Parathyroid adenoma (tissue), 2 donors: ENCODE data around the gene CDH4.

Experiments
- H2AFZ ChIP-seq: fragments of 300-600 bp; sonication (generic); one replicate; pipeline ENCODE4 v1.7.0; 2017; ENCODE audit warnings: antibody characterized with exemption, mild to moderate bottlenecking
- H3K27ac ChIP-seq: fragments of 300-600 bp; sonication (generic); one replicate; pipeline ENCODE4 v1.7.0; 2017
- H3K27me3 ChIP-seq: fragments of 300-600 bp; sonication (generic); one replicate; pipeline ENCODE4 v1.7.0; 2017; ENCODE audit warnings: low read length; ENCODE audit not compliant: control insufficient read depth, insufficient read depth
- H3K36me3 ChIP-seq: fragments of 300-600 bp; sonication (generic); one replicate; pipeline ENCODE4 v1.7.0; 2017; ENCODE audit warnings: low read length; ENCODE audit not compliant: control insufficient read depth, insufficient read depth
- H3K4me1 ChIP-seq: fragments of 300-600 bp; sonication (generic); one replicate; pipeline ENCODE4 v1.7.0; 2017; ENCODE audit warnings: control low read depth
- H3K4me2 ChIP-seq: fragments of 300-600 bp; sonication (generic); one replicate; pipeline ENCODE4 v1.7.0; 2017; ENCODE audit warnings: low read length
- H3K4me3 ChIP-seq: fragments of 300-600 bp; sonication (generic); one replicate; pipeline ENCODE4 v1.7.0; 2017; ENCODE audit warnings: low read depth, low read length
- H3K79me2 ChIP-seq: fragments of 300-600 bp; sonication (generic); one replicate; pipeline ENCODE4 v1.7.0; 2017; ENCODE audit warnings: control low read depth
- H3K9ac ChIP-seq: fragments of 300-600 bp; sonication (generic); one replicate; pipeline ENCODE4 v1.7.0; 2017; ENCODE audit warnings: mild to moderate bottlenecking
- H3K9me3 ChIP-seq: fragments of 300-600 bp; sonication (generic); one replicate; pipeline ENCODE4 v1.7.0; 2017; ENCODE audit warnings: low read length; ENCODE audit not compliant: control insufficient read depth
- CTCF ChIP-seq: fragments of 300-600 bp; sonication (generic); IDR thresholded peaks from one replicate; pipeline ENCODE4 v1.7.0; 2017; ENCODE audit warnings: antibody characterized with exemption, mild to moderate bottlenecking
- donor health status: primary hyperparathyroidism.

The CDH4 gene

GRCh38 chr20:61728326-61728725 lies 476.3 kb downstream of the CDH4 start:
- no peaks in the 10 kb centered on the region for H3K36me3 ChIP-seq
- TF ChIP-seq CTCF = no peak
- no peaks in the 10 kb centered on the region for H3K9me3 ChIP-seq
- no peak overlapping the region for H3K9ac ChIP-seq
- no peak overlapping the region for H3K4me2 ChIP-seq
- H3K27me3 ChIP-seq = no peaks in the 10 kb centered on the region
- no peak overlapping the region for H3K4me3 ChIP-seq
- no peaks in the 10 kb centered on the region for H3K4me1 ChIP-seq
- H3K27ac ChIP-seq = no peak overlapping the region
- H2AFZ ChIP-seq = no peak overlapping the region
- no peaks in the 10 kb centered on the region for H3K79me2 ChIP-seq

DNA sequence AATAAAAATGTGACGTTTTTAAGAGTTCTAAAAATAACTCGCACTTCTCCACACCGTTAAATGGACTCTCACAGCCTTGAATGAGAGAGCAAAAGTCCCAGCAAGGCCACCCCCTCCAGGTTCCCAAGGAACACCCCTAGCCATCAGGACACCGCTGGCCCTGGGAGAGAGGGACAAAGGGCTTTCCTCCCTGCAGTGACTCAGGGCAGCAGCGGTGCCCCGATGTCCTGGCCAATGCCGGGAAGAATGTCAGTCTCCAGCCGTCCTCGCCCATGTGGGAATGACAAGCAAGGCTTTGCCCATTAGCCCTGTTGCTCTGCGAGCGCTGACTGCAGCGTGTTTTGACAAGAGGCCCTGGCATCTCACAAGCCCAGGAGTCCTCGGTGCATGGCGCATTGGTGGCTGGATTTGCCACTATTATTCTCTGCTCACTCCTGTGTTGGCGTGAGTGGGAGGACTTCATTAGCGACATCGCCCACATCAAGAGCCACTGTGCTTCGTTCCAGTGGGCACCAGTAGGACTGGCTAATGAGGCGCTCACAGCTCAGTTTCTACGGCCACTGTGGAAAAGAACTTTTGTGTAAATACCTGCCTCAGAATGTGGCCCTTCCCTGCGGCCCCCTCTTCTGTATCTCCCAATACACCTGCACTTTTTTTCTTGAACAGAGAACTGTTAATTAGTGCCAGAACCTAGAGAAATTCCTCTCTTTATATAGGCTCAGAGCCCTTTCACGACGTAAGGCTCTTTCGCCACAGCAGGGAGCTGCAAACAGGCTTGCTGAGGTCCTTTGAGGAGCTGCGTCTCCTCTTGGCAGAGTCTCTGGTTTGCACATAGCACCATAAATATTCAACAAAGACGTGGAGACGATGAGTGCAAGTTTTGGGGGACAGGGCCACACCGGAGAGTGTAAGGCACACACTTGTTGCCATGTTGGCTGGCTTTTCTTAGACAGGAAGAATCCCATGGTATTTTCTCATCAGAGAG lies 477.0 kb downstream of the CDH4 start:
- no peak overlapping the region for H3K27ac ChIP-seq
- H3K4me1 ChIP-seq = no peaks in the 10 kb centered on the region
- no peak overlapping the region for H3K9ac ChIP-seq

DNA sequence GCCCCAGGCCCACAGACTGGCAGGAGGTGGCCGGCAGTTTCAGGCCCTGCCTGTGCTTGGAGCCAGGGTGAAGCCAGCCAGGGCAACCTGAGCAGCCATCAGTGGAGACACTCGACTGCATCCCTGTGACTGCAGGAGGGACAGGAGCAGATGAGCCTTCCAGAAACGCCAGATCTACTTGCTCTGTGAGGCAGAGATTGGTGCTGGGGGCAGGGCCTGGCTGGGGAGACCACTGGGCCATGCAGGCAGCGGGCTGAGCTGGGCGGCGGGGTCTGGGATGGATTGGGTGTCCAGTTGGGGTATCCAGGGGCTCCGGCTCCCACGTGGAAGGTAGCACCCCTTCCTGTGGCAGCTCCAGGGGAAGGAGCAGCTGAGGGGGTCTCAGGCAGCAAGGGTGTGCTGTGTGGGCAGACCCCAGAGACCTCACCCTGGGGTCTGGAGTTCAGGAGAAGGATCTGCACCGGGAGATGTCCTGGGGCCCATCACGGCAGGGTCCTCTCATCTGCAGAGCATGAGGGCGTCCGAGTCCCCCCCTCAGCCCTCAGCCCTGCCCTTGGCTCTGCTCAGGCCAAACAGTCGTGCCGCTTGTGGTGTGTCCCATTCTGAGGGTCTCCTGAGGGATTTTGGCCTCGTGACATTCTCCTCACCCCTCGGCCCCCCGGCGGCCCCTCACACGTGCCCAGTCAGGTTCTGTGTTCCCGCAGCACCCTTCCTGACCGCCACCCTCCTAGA lies 478.7 kb downstream of the CDH4 start:
- Histone ChIP-seq H3K79me2 (no peaks in the 10 kb centered on the region), H3K27me3 (no peaks in the 10 kb centered on the region), H3K4me3 (no peak overlapping the region), H2AFZ (no peak overlapping the region), H3K36me3 (no peaks in the 10 kb centered on the region), H3K9ac (no peak overlapping the region), H3K4me2 (no peak overlapping the region), H3K4me1 (no peaks in the 10 kb centered on the region), H3K27ac (no peak overlapping the region), H3K9me3 (no peaks in the 10 kb centered on the region)
- TF ChIP-seq CTCF = no peak

More for the DNA sequence above, 477.0 kb downstream of the CDH4 start:
- no peak overlapping the region for H2AFZ ChIP-seq
- H3K9me3 ChIP-seq = no peaks in the 10 kb centered on the region
- no peak overlapping the region for H3K4me2 ChIP-seq
- no peak for TF ChIP-seq CTCF
- no peaks in the 10 kb centered on the region for H3K36me3 ChIP-seq
- H3K79me2 ChIP-seq = no peaks in the 10 kb centered on the region
- no peaks in the 10 kb centered on the region for H3K27me3 ChIP-seq
- H3K4me3 ChIP-seq = no peak overlapping the region

DNA sequence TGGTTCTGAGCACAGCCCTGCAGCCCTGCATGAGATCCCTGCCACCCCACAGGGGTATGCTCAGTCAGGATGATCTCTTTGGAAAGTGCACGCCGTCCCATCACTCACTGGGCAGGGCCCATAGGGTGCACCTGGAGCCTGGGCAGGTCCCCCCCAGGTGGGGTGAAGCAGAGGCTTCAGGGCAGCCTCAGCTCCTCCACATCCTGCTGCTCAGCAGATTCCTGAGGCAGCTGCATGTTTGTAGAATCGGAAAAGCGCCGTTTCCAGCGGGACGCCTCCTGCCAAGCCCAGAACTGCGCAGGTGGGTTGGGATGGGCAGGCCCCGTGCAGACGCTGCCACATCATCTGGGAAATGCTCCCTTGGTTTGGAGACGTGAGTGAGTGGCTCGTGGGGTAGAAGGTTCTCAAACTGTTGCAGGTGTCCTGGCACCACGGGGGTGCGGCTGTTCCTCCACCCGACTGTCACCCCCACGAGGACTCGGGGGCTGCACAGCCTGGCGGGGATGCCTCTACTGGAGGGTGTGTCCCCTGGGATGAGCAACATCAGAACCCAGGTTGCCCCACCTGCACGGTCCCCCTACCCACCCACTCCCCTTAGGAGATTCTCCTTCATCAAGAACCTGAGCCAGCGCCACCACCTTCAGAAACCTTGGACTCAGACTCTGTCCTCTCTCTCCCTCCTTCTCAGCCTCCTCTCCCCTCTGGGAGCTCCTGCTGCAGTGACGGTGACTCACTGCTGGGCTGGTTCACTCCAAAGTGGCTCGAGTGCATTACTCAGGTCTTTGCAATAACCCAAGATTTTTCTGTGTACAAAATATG lies 479.5 kb downstream of the CDH4 start:
- Histone ChIP-seq H3K27ac (no peak overlapping the region), H3K36me3 (no peaks in the 10 kb centered on the region), H3K9me3 (no peaks in the 10 kb centered on the region), H3K27me3 (no peaks in the 10 kb centered on the region), H3K79me2 (no peaks in the 10 kb centered on the region), H3K4me3 (no peak overlapping the region), H3K4me2 (no peak overlapping the region), H3K9ac (no peak overlapping the region), H2AFZ (no peak overlapping the region), H3K4me1 (no peaks in the 10 kb centered on the region)
- no peak for TF ChIP-seq CTCF
